ENCODE data around the gene GIGYF2.

GIGYF2 gene

DNA sequence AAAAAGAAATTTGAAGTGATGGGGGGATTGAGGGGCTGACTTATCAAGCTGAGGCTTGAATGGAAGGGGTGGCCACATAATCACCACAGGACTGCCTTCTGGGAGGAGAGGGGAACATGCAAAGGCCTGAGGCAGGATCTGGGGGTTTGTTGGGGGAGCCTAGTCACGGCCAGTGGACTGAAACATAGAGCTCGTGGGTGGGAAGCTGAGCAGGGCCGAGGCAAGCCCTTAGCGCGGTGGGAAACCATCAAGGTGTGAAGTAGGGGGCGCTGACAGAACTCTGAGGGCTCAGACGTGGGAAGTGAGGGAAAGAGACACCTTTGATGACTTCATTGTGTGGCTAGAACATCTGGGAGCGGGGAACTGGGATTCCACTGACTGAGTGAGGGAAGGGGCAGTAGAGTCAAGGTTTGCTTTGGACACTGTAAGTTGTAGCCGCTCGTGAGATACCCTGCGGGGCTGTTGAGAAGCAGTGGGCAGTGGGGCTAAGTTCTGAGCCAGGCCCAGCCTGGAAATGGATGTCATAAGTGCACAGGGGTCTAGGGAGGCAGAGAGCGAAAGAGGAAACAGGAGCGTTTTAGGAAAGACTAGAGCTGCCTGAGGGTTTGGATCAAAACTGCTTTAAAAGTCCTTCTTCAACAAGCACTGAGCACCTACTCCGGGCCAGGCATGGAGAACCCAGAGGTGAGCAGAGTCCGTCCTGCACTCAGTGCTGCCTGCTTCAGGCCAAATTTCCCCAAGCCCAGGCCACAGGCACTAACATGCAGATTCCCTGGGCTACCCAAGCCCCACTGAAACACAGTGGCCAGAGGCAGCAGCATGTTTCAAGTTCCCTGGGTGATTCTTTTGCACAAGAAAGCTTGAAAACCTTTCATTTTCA, 172.2 kb downstream of the GIGYF2 start:
- TF ChIP-seq, protein P1, sequence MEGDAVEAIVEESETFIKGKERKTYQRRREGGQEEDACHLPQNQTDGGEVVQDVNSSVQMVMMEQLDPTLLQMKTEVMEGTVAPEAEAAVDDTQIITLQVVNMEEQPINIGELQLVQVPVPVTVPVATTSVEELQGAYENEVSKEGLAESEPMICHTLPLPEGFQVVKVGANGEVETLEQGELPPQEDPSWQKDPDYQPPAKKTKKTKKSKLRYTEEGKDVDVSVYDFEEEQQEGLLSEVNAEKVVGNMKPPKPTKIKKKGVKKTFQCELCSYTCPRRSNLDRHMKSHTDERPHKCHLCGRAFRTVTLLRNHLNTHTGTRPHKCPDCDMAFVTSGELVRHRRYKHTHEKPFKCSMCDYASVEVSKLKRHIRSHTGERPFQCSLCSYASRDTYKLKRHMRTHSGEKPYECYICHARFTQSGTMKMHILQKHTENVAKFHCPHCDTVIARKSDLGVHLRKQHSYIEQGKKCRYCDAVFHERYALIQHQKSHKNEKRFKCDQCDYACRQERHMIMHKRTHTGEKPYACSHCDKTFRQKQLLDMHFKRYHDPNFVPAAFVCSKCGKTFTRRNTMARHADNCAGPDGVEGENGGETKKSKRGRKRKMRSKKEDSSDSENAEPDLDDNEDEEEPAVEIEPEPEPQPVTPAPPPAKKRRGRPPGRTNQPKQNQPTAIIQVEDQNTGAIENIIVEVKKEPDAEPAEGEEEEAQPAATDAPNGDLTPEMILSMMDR (IDR thresholded peaks at IDR 0.05; ENCODE audit: borderline replicate concordance, extremely low read depth, low read length, poor library complexity, severe bottlenecking), result no peak
- no peak for TF ChIP-seq EZH2 (IDR thresholded peaks at IDR 0.05; ENCODE audit: borderline replicate concordance, low read depth, low read length, severe bottlenecking)
- Histone ChIP-seq H3K9me3 (ENCODE audit: insufficient read depth, low read length, severe bottlenecking) (no peaks in the 10 kb centered on the region), H4K20me1 (ENCODE audit: insufficient read depth, low read length) (no peaks in the 10 kb centered on the region), H3K27ac (ENCODE audit: low read length) (no peak overlapping the region), H3K4me3 (ENCODE audit: low read depth in 1 of 2, low read length in 2 of 2) (no peak overlapping the region), H3K27me3 (ENCODE audit: insufficient read depth, low read length, poor library complexity) (no peaks in the 10 kb centered on the region), H3K4me1 (ENCODE audit: insufficient read depth, low read length) (no peaks in the 10 kb centered on the region), H3K79me2 (ENCODE audit: insufficient read depth, low read length) (no peaks in the 10 kb centered on the region), H3K4me2 (ENCODE audit: insufficient read depth, low read length) (no peak overlapping the region), H3K36me3 (ENCODE audit: insufficient read depth, low read length) (no peaks in the 10 kb centered on the region), H3K9ac (ENCODE audit: low read depth, low read length) (no peak overlapping the region), H2AFZ (ENCODE audit: low read depth, low read length) (no peak overlapping the region)
- DNase-seq (no peak), ATAC-seq (ENCODE audit: insufficient read depth, low read depth) (0 out of 3 replicates have a peak, but pooled peaks have one; percentile 27)

DNA sequence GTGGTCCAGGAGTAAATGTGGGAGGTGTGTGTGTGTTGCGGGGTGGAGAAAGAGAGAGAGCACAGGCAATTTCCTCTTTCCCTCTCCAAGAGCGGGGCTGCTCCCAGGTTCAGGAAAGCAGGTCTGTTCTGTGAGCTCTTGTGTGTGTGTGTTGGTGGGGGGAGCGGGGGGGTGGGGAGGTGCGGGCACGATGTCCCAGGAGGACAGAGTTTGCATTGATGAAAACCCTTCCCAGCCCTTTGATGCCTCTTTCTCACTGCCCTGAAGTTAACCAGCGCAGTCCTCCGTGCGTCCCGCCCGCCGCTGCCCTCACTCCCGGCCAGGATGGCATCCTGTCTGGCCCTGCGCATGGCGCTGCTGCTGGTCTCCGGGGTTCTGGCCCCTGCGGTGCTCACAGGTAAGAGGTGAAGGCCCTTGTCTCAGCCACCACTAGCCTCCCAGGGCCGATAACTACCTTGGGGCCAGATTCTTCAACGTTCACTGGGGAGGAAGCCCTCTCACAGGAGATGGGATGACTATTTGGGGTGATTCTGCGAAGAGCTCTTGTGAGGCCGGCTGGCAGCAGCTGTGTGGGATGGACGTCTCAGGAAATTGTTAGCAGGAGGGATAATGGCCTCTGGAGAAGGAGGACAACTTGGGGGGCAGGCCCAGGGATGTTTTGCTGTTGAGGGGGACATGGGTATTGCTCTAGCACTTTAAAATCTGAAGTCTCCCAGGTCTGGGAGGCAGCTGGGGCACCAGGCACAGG, 173.1 kb downstream of the GIGYF2 start, which contains the start of gene SNORC:
Gene SNORC (plus strand): TSS at position 247 of the 748 bp plus-strand sequence. CDS start 78 bp downstream, at position 325.
- TF ChIP-seq, protein P1 (IDR thresholded peaks at IDR 0.05; ENCODE audit: borderline replicate concordance, extremely low read depth, low read length, poor library complexity, severe bottlenecking), result no peak
- TF ChIP-seq EZH2 (IDR thresholded peaks at IDR 0.05; ENCODE audit: borderline replicate concordance, low read depth, low read length, severe bottlenecking), result no peak
- Histone ChIP-seq H3K4me1 (ENCODE audit: insufficient read depth, low read length) (no peaks in the 10 kb centered on the region), H3K4me2 (ENCODE audit: insufficient read depth, low read length) (no peak within 1 kb of the TSS), H4K20me1 (ENCODE audit: insufficient read depth, low read length) (no peaks in the 10 kb centered on the region), H3K27ac (ENCODE audit: low read length) (no peak within 1 kb of the TSS), H2AFZ (ENCODE audit: low read depth, low read length) (no peak within 1 kb of the TSS), H3K27me3 (ENCODE audit: insufficient read depth, low read length, poor library complexity) (no peaks in the 10 kb centered on the region), H3K4me3 (ENCODE audit: low read depth in 1 of 2, low read length in 2 of 2) (no peak within 1 kb of the TSS), H3K79me2 (ENCODE audit: insufficient read depth, low read length) (no peaks in the 10 kb centered on the region), H3K36me3 (ENCODE audit: insufficient read depth, low read length) (no peaks in the 10 kb centered on the region), H3K9ac (ENCODE audit: low read depth, low read length) (no peak within 1 kb of the TSS), H3K9me3 (ENCODE audit: insufficient read depth, low read length, severe bottlenecking) (no peaks in the 10 kb centered on the region)
- DNase-seq, result no peak
- ATAC-seq (ENCODE audit: insufficient read depth, low read depth), result no peak

DNA sequence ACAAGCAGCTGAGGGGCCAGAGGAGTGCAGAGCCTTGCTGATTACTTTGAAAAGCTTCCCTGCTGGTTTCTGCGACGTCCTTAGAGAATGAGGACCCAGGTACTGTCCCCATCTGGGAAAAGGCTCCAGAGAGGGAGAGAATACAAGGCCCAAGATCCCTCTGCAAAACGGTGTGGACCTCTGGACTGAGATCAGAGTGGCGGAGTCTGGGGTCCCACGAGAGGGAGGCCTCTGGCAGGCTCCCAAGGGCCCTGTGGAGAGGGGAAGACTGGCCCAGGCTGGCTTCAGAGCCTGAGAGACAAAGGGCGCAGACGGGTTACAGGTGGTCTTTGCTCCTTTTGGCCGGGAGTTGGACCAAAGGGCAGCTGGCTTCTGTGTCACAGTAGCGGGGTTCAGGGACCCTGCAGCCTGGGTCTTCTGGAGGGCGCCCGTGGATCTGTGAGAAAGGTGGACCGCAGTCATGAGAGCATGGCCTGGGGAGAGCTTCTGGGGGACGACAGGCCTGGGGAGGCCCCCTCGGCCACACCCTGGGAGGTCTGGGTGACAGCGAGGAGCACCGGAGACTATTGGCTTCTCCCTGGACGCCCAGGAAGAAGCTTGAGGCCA, 173.7 kb downstream of the GIGYF2 start:
- TF ChIP-seq, protein P1 (IDR thresholded peaks at IDR 0.05; ENCODE audit: borderline replicate concordance, extremely low read depth, low read length, poor library complexity, severe bottlenecking), result no peak
- TF ChIP-seq EZH2 (IDR thresholded peaks at IDR 0.05; ENCODE audit: borderline replicate concordance, low read depth, low read length, severe bottlenecking), result no peak
- ATAC-seq (ENCODE audit: insufficient read depth, low read depth) (no peak), DNase-seq (no peak)
- no peaks in the 10 kb centered on the region for H3K27me3 ChIP-seq (ENCODE audit: insufficient read depth, low read length, poor library complexity)
- H3K9me3 ChIP-seq (ENCODE audit: insufficient read depth, low read length, severe bottlenecking), result no peaks in the 10 kb centered on the region
- no peaks in the 10 kb centered on the region for H3K79me2 ChIP-seq (ENCODE audit: insufficient read depth, low read length)
- no peaks in the 10 kb centered on the region for H4K20me1 ChIP-seq (ENCODE audit: insufficient read depth, low read length)
- H3K4me2 ChIP-seq (ENCODE audit: insufficient read depth, low read length), result no peak overlapping the region
- H3K4me1 ChIP-seq (ENCODE audit: insufficient read depth, low read length), result no peaks in the 10 kb centered on the region
- no peak overlapping the region for H3K4me3 ChIP-seq (ENCODE audit: low read depth in 1 of 2, low read length in 2 of 2)
- no peaks in the 10 kb centered on the region for H3K36me3 ChIP-seq (ENCODE audit: insufficient read depth, low read length)
- H2AFZ ChIP-seq (ENCODE audit: low read depth, low read length), result no peak overlapping the region
- H3K27ac ChIP-seq (ENCODE audit: low read length), result no peak overlapping the region
- H3K9ac ChIP-seq (ENCODE audit: low read depth, low read length), result no peak overlapping the region
